Measurements from ENCODE around the gene KRTAP12-2.

DNA sequence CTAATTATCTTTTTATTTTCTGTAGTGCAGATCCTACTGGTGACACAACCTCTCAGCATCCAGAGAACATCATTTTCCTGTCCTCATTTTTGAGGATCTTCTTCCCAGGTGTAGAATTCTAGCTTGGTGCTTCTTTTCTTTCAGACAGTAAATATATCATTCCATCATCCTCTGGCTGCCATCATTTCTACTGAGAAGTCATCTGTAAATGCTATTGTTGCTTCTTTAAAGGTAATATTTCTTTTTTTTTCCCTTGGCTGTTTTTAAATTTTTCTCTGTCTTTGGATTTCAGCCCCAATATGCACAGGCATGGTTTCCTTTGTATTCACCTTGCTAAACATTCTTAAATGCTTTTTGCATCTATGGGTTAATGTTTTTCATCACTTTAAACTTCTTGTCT is 43.2 kb downstream of the KRTAP12-2 start:
- TF ChIP-seq, protein P1, sequence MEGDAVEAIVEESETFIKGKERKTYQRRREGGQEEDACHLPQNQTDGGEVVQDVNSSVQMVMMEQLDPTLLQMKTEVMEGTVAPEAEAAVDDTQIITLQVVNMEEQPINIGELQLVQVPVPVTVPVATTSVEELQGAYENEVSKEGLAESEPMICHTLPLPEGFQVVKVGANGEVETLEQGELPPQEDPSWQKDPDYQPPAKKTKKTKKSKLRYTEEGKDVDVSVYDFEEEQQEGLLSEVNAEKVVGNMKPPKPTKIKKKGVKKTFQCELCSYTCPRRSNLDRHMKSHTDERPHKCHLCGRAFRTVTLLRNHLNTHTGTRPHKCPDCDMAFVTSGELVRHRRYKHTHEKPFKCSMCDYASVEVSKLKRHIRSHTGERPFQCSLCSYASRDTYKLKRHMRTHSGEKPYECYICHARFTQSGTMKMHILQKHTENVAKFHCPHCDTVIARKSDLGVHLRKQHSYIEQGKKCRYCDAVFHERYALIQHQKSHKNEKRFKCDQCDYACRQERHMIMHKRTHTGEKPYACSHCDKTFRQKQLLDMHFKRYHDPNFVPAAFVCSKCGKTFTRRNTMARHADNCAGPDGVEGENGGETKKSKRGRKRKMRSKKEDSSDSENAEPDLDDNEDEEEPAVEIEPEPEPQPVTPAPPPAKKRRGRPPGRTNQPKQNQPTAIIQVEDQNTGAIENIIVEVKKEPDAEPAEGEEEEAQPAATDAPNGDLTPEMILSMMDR (conservative IDR thresholded peaks at IDR 0.05; ENCODE audit: low read depth, low read length): no peak
- no peak for TF ChIP-seq EZH2 (IDR thresholded peaks at IDR 0.05; ENCODE audit: borderline replicate concordance, low read depth, low read length, poor library complexity, severe bottlenecking)

Measured in A673 (cell line).